Small intestine (tissue), 7 donors: ENCODE data around the gene WDR45. TPM values are rescaled to one million over a fixed set of nuclear protein-coding genes. Genes with fewer than 3 reads are reported as not detected.

ENCODE experiments used
- DNase-seq, 2 donors: peaks; one replicate each; pipeline versions ENCODE4 v3.0.0 to v3.0.0-alpha.2; 2013
- FAIRE-seq: peaks from 2 replicates; lab custom pipeline; 2012; peaks lifted over from hg19 to GRCh38; lab: Jason Lieb, UNC
- H3K27ac ChIP-seq, 3 donors: one replicate each; pipeline ENCODE4 v1.5.1; 2013; ENCODE audit warnings: low read length in 2 of 3, mild to moderate bottlenecking in 2 of 3, control low read depth in 1 of 3, inconsistent platforms in 1 of 3, low read depth in 1 of 3, moderate library complexity in 1 of 3
- H3K27me3 ChIP-seq, 3 donors: one replicate each; pipeline ENCODE4 v1.6.1; 2013; ENCODE audit warnings: low read length in 3 of 3, inconsistent platforms in 1 of 3; ENCODE audit not compliant: control insufficient read depth in 3 of 3, insufficient read depth in 3 of 3
- H3K36me3 ChIP-seq, 3 donors: one replicate each; pipeline ENCODE4 v1.6.1; 2013; ENCODE audit warnings: low read length in 3 of 3, inconsistent platforms in 1 of 3, low read depth in 1 of 3, mild to moderate bottlenecking in 1 of 3, moderate library complexity in 1 of 3; ENCODE audit not compliant: control insufficient read depth in 3 of 3, insufficient read depth in 2 of 3
- H3K4me1 ChIP-seq, 3 donors: one replicate each; pipeline ENCODE4 v1.6.1; 2013; ENCODE audit warnings: low read length in 2 of 3, inconsistent platforms in 1 of 3, low read depth in 1 of 3, mild to moderate bottlenecking in 1 of 3, moderate library complexity in 1 of 3; ENCODE audit not compliant: control insufficient read depth in 3 of 3, insufficient read depth in 2 of 3
- H3K4me3 ChIP-seq, 3 donors: one replicate each; pipeline ENCODE4 v1.5.1; 2013; ENCODE audit warnings: low read length in 3 of 3, control low read depth in 1 of 3, inconsistent platforms in 1 of 3, low read depth in 1 of 3, mild to moderate bottlenecking in 1 of 3, moderate library complexity in 1 of 3
- H3K9me3 ChIP-seq, 2 donors: one replicate each; pipeline ENCODE4 v1.6.1; 2013; ENCODE audit warnings: low read depth in 1 of 2, low read length in 1 of 2; ENCODE audit not compliant: control insufficient read depth in 2 of 2, insufficient read depth in 1 of 2
- WGBS, 3 donors: extraction: QIAGEN DNeasy Blood & Tissue Kit; methylation state at CpG; one replicate each; pipeline ENCODE4 v1.1.7; 2013; 5-methylcytosine and 5-hydroxymethylcytosine counted together
- polyA plus RNA-seq, 4 donors: library from polyadenylated mRNA; stranded (reverse) in 3 of 4; unstranded in 1 of 4; fragments of 200-250 nt in 3 of 4; fragments of 120-200 nt in 1 of 4; gene quantifications; one replicate each; pipeline versions ENCODE4 v1.2.1 to v1.2.3, GENCODE V29; 2013
- donor health status: healthy with polysubstance abuse.
- donor health status: control.
- donor health status: control.
- donor health status: Bipolar disorder and iron deficiency.
- donor health status: healthy.

The WDR45 gene
- polyA plus RNA-seq, 4 donors: 47.3 to 122 (median 73.1) TPM

- H3K27ac ChIP-seq: no peak overlapping the region
- FAIRE-seq (no peak), DNase-seq (no peak)
- H3K36me3 ChIP-seq: peaks cover 2 to 80% (median 5%) of the 10 kb centered on the region in 3 donors
- no peaks in the 10 kb centered on the region for H3K9me3 ChIP-seq
- 85 to 96% (median 93%) methylated on average over 2 to 20 of the region's 20 CpGs for WGBS, 3 donors
- H3K27me3 ChIP-seq: no peaks in the 10 kb centered on the region
- no peak overlapping the region for H3K4me3 ChIP-seq
- H3K4me1 ChIP-seq: peaks cover 0 to 19% (median 0%) of the 10 kb centered on the region in 3 donors
Measured at GRCh38 chrX:49064303-49064702, 15.4 kb downstream of the WDR45 start.

GRCh38 chrX:49063715-49064114 is 16.0 kb downstream of the WDR45 start:
- WGBS, 3 donors: 92 to 97% (median 96%) methylated on average over 6 to 9 of the region's 9 CpGs
- Histone ChIP-seq H3K27me3 (no peaks in the 10 kb centered on the region), H3K4me1 (peaks cover 0 to 19% (median 0%) of the 10 kb centered on the region in 3 donors), H3K27ac (no peak overlapping the region), H3K4me3 (no peak overlapping the region), H3K9me3 (no peaks in the 10 kb centered on the region), H3K36me3 (peaks cover 2 to 74% (median 5%) of the 10 kb centered on the region in 3 donors)
- DNase-seq (no peak), FAIRE-seq (no peak)

- Histone ChIP-seq H3K27ac (peak overlapping the region in 1 of 3 donors; percentile 92), H3K4me3 (no peak overlapping the region), H3K4me1 (peaks cover 0 to 19% (median 0%) of the 10 kb centered on the region in 3 donors), H3K9me3 (no peaks in the 10 kb centered on the region), H3K36me3 (peaks cover 2 to 58% (median 5%) of the 10 kb centered on the region in 3 donors), H3K27me3 (no peaks in the 10 kb centered on the region)
- DNase-seq (peak in 1 of 2 donors; percentile 35), FAIRE-seq (no peak)
- WGBS, 3 donors: 51 to 69% (median 64%) methylated on average over 10 of the region's 10 CpGs
Measured at GRCh38 chrX:49061916-49062315, 17.8 kb downstream of the WDR45 start.

GRCh38 chrX:49061490-49061889 is 18.2 kb downstream of the WDR45 start:
- no peak for DNase-seq
- H3K4me1 ChIP-seq: peaks cover 0 to 19% (median 0%) of the 10 kb centered on the region in 3 donors
- WGBS, 3 donors: 78 to 87% (median 82%) methylated on average over 7 of the region's 7 CpGs
- peak overlapping the region in 1 of 3 donors; percentile 92 for H3K27ac ChIP-seq
- no peak overlapping the region for H3K4me3 ChIP-seq
- no peaks in the 10 kb centered on the region for H3K27me3 ChIP-seq
- peaks cover 2 to 54% (median 5%) of the 10 kb centered on the region in 3 donors for H3K36me3 ChIP-seq
- no peak for FAIRE-seq
- H3K9me3 ChIP-seq: no peaks in the 10 kb centered on the region

GRCh38 chrX:49060914-49061313 is 18.8 kb downstream of the WDR45 start:
- Histone ChIP-seq H3K4me3 (no peak overlapping the region), H3K27me3 (no peaks in the 10 kb centered on the region), H3K9me3 (no peaks in the 10 kb centered on the region), H3K27ac (peak overlapping the region in 2 of 3 donors; percentile 47 to 92), H3K36me3 (peaks cover 2 to 51% (median 5%) of the 10 kb centered on the region in 3 donors), H3K4me1 (peaks cover 0 to 19% (median 0%) of the 10 kb centered on the region in 3 donors)
- WGBS, 3 donors: 32 to 73% (median 42%) methylated on average over 2 to 3 of the region's 3 CpGs
- no peak for FAIRE-seq
- DNase-seq: peak; percentile 49 to 78

- FAIRE-seq (no peak), DNase-seq (peak; percentile 70 to 76)
- no peaks in the 10 kb centered on the region for H3K27me3 ChIP-seq
- peak overlapping the region; percentile 76 to 92 (median 83) for H3K27ac ChIP-seq
- no peaks in the 10 kb centered on the region for H3K9me3 ChIP-seq
- H3K4me1 ChIP-seq: peaks cover 0 to 24% (median 0%) of the 10 kb centered on the region in 3 donors
- peaks cover 2 to 40% (median 3%) of the 10 kb centered on the region in 3 donors for H3K36me3 ChIP-seq
- peak overlapping the region; percentile 15 to 59 (median 59) for H3K4me3 ChIP-seq
- 12 to 50% (median 49%) methylated on average over 7 to 10 of the region's 10 CpGs for WGBS, 3 donors
Measured at GRCh38 chrX:49059681-49060085, 20.0 kb downstream of the WDR45 start.

- Histone ChIP-seq H3K4me1 (peaks cover 0 to 24% (median 0%) of the 10 kb centered on the region in 3 donors), H3K4me3 (peak overlapping the region; percentile 25 to 59 (median 59)), H3K27me3 (no peaks in the 10 kb centered on the region), H3K9me3 (no peaks in the 10 kb centered on the region), H3K36me3 (peaks cover under 1 to 35% (median 2%) of the 10 kb centered on the region in 3 donors), H3K27ac (peak overlapping the region; percentile 76 to 92 (median 83))
- DNase-seq (no peak), FAIRE-seq (no peak)
- WGBS, 3 donors: 27 to 43% methylated on average over 6 of the region's 6 CpGs; no CpG with 5 or more reads in 1 of the 3 donors
Measured at GRCh38 chrX:49059201-49059600, 20.5 kb downstream of the WDR45 start.

GRCh38 chrX:49058794-49059193 is 20.9 kb downstream of the WDR45 start, which contains the start of gene CCDC120:
Gene CCDC120, plus strand, starts transcription at chrX:49058999. Its CDS starts 3,043 bp downstream, at chrX:49062042.
- Histone ChIP-seq H3K27me3 (no peaks in the 10 kb centered on the region), H3K27ac (peak within 1 kb of the TSS; percentile 76 to 92 (median 83)), H3K36me3 (peaks cover 0 to 31% (median 2%) of the 10 kb centered on the region in 3 donors), H3K9me3 (no peaks in the 10 kb centered on the region), H3K4me3 (peak within 1 kb of the TSS; percentile 25 to 59 (median 59)), H3K4me1 (peaks cover 0 to 24% (median 0%) of the 10 kb centered on the region in 3 donors)
- FAIRE-seq (no peak), DNase-seq (peak; percentile 66 to 71)
- WGBS, 3 donors: 11 to 46% (median 41%) methylated on average over 5 of the region's 5 CpGs
